Left renal pelvis (tissue), 4 donors: ENCODE data around the gene DEAF1. TPM values are rescaled to one million over a fixed set of nuclear protein-coding genes. Genes with fewer than 3 reads are reported as not detected.

Experiments used
- DNase-seq, 4 donors: peaks; one replicate each; pipeline ENCODE4 v3.0.0-alpha.2; 2013; ENCODE audit warnings: low read depth in 4 of 4, low spot score in 3 of 4
- polyA plus RNA-seq, 4 donors: library from polyadenylated mRNA; unstranded; fragments of 120-200 nt; gene quantifications; one replicate each; pipeline ENCODE4 v1.2.1, GENCODE V29; 2013; ENCODE audit not compliant: insufficient read length in 4 of 4

The DEAF1 gene
- polyA plus RNA-seq, 4 donors = 35.3 to 53.0 (median 45.3) TPM

DNA sequence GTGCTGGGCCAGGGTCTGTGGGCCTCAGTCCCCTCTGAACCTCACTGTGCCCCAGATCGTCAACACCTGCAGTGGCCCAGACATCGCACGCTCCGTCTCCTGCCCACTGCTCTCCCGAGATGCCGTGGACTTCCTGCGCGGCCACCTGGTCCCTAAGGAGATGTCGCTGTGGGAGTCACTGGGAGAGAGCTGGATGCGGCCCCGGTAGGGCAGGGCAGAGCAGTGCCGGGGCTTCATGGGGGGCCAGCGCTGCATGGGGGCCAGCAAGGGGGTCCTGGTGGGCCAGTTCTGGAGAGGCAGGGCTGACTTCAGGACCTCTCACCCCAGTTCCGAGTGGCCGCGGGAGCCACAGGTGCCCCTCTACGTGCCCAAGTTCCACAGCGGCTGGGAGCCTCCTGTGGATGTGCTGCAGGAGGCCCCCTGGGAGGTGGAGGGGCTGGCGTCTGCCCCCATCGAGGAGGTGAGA is 27.4 kb upstream of the DEAF1 start:
- DNase-seq = no peak

- DNase-seq = no peak
Measured at GRCh38 chr11:721741-722345, 26.8 kb upstream of the DEAF1 start.

GRCh38 chr11:721247-721740 is 26.3 kb upstream of the DEAF1 start:
- no peak for DNase-seq

DNA sequence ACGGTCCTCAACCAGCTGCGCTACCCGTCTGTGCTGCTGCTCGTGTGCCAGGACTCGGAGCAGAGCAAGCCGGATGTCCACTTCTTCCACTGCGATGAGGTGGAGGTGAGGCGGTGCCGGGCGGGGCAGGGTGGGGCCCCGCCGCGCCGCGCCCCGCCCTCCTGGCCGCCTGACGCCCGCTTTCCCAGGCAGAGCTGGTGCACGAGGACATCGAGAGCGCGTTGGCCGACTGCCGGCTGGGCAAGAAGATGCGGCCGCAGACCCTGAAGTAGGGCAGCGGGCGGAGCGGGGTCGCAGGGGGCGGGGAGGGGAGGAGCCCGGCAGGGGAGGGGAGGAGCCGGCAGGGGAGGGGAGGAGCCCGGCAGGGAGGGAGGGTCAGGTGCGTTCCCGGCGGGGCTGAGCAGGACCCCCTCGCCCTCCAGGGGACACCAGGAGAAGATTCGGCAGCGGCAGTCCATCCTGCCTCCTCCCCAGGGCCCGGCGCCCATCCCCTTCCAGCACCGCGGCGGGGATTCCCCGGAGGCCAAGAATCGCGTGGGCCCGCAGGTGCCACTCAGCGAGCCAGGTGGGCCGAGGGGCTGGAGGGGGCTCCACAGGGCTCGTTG is 25.7 kb upstream of the DEAF1 start:
- no peak for DNase-seq

GRCh38 chr11:720017-720641 is 25.1 kb upstream of the DEAF1 start:
- DNase-seq = no peak

DNA sequence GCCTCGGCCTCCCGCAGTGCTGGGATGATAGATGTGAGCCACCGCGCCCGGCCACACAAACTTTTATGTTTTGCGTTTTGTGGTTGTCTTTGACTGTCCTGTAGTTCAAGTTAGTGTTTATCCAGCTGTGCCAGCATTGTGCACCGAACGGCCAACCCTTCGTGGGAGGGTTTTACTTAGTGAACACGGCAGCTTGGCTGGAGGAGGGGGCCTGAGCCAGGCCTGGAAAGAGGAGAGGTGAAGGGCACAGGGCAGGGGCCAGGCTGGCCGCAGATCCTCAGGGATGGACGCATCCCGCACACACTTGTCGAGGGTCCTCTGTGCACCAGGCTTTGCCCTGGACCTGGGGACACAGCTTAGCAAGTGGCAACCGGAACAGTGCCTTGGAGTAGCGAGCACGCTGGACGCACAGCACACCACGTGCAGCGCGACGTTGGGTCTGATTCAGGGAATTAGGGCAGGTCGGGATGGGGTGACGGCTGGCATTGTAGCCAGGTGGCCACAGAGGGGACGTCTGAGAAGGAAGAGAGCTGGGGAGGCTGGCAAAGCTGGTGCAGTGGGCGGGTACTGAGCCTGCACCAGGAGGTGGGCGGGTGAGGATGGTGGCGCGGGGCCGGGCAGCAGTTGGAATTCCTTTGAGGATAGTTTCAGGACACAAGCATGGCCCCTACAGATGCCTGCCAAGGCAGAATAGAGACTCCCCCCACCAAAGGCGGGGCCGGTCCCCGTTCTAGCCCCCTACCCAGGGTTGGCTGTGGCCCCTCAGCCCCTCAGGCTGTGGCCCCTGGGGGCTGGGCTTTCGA is 24.4 kb upstream of the DEAF1 start:
- no peak for DNase-seq

DNA sequence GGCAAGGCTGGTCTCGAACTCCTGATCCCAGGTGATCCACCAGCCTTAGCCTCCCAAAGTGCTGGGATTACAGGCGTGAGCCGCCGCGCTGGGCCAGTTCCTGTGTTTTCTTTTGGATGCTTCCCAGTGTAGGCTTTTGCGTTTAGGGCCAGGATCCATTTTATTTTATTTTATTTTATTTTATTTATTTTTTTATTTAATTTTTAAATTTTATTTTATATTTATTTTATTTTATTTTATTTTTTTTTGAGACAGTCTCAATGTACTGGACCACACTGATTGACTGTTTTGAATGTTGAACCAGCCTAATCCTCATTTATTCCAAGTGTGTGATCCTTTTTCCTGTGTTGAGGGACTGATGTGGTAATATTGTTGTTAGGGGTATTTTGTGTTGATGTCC is 19.4 kb upstream of the DEAF1 start:
- DNase-seq = no peak

DNA sequence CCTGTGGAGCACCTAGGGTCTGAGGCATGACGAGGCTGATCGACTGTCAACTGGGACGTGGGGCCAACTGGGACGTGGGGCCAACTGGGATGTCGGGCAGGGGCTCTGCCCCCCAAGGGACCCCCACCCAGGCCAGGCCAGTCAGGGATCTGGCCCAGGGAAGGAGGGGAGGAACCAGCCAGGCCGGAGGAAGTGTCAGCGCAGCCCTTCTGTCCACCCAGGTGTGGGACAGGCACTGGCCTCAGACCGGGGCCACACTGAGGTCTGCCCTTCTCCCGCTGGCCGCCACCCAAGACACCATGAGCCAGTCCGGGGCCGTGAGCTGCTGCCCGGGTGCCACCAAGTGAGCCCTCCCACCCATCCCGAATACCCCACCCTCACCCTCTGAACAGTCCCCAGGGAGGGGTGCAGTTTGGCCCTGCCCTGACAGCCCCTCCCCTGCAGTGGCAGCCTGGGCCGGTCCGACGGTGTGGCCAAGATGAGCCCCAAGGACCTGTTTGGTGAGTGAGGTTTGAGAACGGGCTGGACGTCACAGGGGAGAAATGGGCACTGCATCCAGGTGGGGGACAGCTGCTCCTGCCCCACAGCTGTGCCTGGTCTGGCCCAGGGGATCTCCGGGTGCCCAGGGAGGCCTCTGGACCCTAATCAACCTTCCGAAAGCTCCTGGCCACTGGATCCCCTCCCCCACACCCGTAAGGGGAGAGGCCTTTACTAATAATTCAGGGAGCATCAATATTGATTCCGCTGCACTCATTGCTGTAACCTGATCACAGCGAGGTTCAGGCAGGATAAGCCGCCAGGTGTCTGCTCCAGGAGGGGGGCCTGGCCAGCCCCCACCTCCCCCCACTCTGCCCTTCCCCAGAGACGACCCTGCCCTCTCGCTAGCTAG is 14.3 kb upstream of the DEAF1 start:
- no peak for DNase-seq

- DNase-seq = no peak
Measured at GRCh38 chr11:708511-708910, 13.5 kb upstream of the DEAF1 start.

GRCh38 chr11:707817-708420 is 12.9 kb upstream of the DEAF1 start:
- DNase-seq = no peak

- no peak for DNase-seq
Measured at GRCh38 chr11:706957-707816, 12.2 kb upstream of the DEAF1 start.

- DNase-seq = no peak
Measured at GRCh38 chr11:706439-706956, 11.5 kb upstream of the DEAF1 start.

GRCh38 chr11:705646-706438 is 10.8 kb upstream of the DEAF1 start, which contains the start of gene EPS8L2:
Gene EPS8L2, plus strand, starts transcription at chr11:706231. Its CDS starts 3,177 bp downstream, at chr11:709408.
- DNase-seq = no peak

DNA sequence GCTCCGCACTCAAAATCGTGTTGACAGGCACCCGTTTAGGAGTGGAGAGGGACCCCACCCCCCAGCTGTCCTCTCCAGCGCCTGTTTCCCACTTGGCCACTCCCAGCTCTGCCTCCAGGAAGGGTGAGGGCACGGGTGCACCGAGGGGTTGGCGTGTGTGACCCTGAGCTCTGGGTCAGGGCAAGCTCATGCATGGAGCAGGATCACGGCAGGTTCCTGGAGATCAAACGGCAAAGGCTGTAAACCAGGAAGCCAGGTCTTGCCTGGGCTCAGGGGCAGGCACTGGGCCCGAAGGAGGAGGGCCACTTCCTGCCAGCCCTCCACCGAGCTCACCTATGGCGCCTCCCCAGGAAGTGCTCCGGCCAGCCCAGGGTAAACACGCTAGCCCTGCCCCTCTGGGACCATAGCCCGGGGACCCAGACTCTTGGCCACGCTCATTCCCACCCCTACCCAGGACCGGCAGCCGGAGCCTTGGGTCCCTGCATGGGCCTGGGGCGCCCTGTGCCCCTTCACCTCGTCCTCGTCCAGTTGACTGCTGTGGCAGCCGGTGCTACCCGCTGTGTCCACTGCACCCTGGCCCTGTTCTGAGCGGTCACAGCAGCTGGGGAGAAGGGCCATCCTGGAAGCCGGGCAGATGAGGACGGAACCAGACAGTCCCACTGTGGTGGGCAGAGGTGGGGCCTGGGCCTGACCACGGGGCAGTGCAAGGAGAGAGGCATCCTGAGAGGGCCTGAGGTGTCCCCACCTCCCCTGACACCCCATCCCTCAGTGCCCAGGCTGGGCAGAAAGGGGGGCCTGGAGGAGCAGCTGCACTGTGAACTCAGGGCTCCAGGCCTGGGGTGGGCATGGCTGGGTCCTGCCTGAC is 10.0 kb upstream of the DEAF1 start:
- DNase-seq = no peak

DNA sequence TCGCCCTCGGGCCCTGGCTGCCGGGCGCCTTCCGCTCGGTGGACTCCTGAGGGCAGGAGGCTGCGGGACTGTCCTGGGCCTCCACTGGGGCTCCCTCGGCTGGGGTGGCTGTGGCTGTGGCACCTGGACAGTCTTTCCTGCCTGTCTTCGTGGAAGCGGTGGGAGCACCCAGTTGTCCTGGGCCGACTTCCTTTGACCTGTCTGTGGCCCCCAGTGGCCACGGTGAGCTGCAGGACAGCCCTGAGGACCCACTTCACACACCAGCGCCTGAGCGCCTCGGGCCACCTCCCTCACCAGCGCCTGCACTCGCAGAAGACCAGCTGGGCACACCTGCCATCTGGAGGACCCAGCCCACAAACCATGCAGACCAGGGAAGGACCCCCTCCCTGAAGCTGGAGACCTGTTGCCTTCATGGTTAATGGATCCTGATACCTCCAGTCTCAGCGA is 9.2 kb upstream of the DEAF1 start:
- no peak for DNase-seq

DNA sequence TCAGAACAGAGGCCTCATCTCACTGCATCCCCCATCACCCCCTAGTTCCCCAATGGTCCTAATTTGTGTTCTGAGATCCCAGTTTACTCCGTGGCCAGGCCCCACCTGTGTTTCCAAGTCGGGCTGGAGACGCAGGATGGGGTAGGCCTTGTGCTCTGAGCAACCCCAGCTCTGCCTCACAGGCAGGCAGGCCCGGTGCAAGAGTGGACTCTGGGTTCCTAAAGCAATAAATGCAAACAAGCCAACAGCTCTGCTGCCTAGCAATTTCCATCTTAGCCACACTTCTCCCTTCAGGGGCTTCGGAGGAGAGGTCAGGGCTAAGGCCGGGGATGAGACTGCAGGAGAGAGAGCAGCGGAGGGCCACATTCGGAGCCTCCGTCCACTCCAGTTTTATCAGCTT is 8.5 kb upstream of the DEAF1 start:
- no peak for DNase-seq
